SW480 (cell line): ENCODE measurements around the gene FBXO38.
"Not testable (repeated sequence)": the region's sequence is repeated elsewhere in the genome, so short reads cannot be mapped to it uniquely, and the experiment has no call there.

Experiments used
- DNase-seq: peaks from one replicate; pipeline ENCODE4 v3.0.0-alpha.2; 2016; ENCODE audit warnings: low spot score

Gene FBXO38

GRCh38 chr5:148427370-148428042, 43.7 kb downstream of the FBXO38 start:
- no peak for DNase-seq

GRCh38 chr5:148428848-148429247, 45.1 kb downstream of the FBXO38 start:
- no peak for DNase-seq

GRCh38 chr5:148433826-148434225, 50.1 kb downstream of the FBXO38 start:
- DNase-seq: no peak

DNA sequence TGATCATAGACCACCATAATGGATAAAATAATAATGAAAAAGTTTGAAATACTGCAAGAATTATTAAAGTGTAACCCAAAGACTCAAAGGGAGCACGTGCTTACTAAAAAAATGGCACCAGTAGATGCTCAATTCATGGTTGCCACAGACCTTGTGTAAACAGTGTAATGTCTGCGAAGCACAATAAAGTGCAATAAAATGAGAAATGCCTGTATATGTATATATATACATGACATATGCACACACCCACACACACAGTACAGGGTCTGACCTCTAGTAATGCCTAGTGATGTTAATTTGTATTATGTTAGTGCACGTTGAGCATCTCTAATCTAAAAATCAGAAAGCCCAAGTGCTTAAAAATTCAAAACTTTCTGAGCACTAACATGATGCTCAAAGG, 52.3 kb downstream of the FBXO38 start:
- no peak for DNase-seq

DNA sequence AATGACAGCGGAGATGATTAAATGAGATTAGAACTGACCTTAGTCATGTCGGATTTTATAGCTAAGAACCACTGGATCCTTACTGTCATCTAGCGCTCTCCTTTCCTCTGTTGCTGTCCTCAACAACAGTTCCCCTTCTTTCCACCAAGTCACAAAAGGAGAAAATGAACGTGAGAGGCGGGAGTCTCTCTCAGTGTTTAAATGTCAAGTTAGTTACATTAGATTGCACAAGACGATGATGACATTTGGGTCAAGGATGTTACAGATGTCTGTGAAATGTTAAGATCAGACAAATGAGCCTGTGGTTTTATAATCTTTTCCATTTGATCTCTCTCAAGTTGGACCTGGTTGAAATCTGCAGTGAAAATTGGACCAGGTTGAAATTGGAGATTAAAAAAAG, 53.5 kb downstream of the FBXO38 start:
- DNase-seq: no peak

DNA sequence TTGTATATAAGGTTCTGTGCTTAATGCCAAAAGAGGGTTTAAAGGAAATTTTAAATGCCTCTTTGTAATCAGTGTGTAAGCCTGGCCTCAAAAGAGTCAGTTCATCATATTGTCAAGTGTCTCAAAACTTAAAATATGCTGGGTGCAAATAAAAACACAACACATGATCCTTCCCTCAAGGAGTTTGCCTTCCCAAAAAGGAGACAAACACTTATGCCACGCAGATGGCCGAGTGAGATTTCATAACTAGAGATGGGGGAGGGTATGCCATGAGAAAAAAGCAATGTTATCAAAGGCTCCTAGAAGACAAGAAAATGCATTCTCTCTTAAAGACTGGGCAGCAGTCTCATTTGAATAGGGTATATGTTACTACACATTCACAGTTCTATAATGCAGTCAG, 55.2 kb downstream of the FBXO38 start:
- DNase-seq: no peak

DNA sequence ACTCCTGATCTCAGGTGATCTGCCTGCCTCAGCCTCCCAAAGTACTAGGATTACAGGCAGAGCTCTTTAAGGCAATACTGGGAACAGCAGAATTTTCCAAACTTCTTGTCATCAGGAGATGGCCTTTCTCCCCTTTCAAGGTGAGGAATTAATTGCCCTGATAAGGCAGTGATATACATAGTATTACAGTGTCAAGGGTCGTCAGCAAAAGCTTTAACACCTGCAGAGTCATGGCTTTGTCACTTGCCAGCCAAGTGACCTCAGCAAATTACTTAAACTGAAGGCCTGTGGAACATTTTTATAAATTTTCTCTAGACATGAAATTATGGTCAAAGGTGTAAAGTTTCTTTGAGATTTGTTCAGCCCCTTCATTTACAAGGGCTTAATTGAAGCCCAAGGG, 59.5 kb downstream of the FBXO38 start:
- no peak for DNase-seq

DNA sequence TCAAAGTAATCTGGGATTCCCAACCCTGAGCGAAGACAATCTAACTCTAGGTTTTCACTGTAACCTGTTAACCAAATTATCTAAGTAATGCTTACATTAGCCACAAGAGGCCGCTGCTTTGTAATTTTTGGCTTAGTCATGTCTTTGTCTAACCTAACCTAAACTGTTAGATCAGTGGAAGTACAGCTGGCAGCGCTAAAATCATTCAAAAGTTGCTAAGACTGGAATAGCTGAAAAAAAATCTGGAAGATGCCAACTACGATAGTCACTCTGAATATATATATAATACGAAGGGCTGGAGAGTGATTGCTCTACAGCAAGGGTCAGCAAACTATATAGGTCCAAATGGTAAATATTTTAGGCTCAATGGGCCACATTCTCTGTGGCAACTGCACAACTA, 60.2 kb downstream of the FBXO38 start:
- peak; percentile 48 for DNase-seq

DNA sequence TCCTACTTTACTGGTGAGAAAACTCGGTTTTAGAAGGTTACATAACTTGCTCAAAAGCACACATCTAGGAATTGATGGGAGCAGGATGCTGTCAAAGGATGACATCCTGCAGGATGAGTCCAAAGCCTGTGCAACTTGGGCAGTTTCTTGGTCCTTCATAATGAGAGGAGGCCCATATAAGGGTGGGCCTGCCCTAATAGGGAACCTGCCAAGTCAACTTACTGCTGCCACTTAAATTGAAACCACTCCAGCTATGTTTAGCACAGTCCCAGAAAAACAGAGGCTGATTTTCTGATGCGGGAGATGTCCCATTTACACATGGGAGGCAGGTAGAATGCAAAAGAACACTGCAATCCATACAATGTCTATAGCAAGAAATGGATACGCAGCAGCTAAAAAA, 61.8 kb downstream of the FBXO38 start:
- no peak for DNase-seq

- no peak for DNase-seq
Observed at GRCh38 chr5:148446611-148447010, 62.9 kb downstream of the FBXO38 start.

DNA sequence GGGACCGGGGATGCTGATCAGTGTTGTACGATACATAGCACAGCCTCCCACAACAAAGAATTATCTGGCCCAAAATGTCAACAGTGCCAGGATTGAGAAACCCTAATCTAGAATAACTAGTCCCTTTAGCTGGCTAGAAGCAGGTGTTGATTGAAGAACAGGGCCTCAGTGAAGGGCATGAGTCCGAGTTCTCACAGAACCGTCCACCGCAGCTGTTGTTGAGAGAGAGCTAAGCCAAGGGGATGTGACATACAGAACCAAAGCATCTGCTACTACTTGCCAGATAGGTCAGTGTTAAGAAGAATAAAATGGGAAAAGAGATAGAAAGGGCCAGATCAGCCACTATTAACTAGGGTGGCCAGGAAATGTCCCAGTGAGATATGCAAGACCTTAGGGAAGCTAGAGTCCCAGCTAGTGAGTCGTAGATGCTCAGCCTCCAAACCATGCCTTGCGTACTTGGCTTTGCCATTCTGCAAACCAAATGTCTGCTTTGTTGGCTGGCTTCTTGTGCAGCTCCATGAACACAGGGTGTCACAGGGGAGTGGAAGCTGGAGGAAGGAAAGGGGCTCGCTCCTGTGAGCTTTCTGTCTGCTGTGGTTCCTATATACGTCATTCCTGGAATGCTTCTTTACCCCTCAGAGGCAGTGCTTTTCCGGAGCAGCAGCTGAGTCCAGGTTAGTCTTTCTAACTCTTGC, 68.9 kb downstream of the FBXO38 start:
- DNase-seq: no peak

DNA sequence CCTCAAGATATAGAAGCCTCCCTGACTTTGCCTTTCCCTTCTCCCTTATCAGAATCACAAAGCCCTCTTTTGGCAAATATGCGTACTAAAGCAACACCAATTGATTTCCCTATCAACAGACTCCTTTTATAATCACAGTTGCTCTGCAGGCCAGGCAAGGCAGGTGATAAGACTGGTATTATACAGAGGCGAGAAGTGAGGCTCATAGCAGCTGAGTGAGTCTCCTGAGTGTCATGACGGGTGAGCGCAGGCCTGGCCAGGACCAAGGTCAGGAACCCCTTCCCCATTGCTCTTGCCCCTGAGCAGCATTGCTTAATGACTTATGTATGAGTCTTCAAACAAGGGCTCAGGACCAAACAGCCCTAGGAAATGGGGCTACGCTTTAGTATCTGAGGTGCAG, 70.8 kb downstream of the FBXO38 start:
- no peak for DNase-seq

DNA sequence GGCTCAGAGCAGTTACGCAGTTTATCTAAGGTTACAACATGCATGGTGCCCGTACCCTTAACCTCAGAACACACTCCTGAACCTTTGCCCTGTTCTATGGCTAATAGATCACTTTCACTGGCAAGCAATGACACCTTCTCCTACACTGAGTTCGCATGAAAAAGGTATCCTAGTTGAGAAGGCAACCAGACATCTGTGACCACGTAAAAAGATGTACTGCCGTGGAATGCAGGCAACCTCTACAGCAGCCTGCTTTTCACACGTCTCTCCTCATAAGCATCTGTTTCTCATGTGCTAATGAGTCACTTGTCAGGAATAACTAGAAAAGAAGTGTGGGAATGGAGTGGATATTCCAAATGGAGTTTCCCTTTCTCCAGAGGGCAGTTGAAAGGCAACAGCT, 71.4 kb downstream of the FBXO38 start:
- no peak for DNase-seq

DNA sequence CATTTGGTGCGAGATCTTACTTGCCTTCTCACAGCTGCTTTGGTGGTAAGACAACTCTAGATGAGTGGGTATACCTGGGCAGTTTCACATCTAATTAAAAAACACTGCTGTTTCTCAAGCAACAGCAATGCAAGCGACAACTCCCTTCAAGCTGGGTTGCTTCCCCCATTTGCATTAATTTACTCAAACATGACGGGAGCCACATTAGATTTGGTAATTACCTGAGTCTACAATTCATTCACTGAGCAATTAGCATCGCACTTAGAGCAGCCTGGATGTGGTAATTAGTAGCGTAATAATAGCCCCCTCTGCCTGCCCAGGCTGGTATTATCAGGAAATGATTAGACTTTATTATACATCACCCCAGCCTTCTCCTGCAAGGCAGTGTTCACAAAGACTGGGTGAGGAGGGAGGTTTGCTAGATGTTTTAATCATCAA, 73.4 kb downstream of the FBXO38 start:
- peak; percentile 16 for DNase-seq

GRCh38 chr5:148458036-148458888, 74.5 kb downstream of the FBXO38 start:
- DNase-seq: no peak

DNA sequence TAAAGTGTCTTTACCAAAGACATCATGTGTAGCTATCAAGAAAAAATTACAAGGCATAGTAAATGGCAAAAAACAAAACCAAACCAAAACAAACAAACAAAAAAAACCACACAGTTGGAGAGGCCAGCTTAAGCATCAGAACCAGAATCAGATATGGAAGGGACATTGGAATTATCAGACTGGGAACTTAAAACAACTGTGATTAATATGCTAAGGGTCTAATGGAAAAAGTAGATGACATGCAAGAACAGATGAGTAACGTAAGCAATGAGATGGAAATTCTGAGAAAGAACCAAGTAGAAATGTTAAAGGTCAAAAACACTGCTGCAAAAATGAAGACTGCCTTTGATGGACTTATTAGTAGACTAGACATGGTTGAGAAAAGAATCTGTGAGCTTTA, 75.9 kb downstream of the FBXO38 start:
- no peak for DNase-seq

GRCh38 chr5:148465381-148466235, 81.8 kb downstream of the FBXO38 start:
- no peak for DNase-seq

GRCh38 chr5:148466236-148466580, 82.5 kb downstream of the FBXO38 start:
- DNase-seq: no peak

DNA sequence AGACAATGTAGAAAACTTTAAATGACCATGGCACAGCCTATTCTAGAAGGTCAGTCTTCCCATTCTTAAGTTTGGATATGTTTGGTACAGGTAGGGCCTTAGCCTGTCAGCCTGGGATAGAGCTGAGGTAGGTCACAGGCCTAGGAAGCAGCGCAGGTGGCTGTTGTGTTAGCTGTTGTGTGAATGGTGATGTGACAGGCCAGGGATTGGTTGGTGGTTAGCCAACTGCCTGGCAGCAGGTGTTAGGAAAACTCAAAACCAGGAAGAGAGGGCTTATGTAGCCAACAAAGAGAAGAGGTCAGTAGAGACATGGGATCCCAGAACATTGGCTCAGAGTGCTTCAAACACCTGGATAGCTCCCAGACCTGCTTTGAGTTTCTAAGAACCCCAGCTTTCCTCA, 84.2 kb downstream of the FBXO38 start:
- DNase-seq: no peak

DNA sequence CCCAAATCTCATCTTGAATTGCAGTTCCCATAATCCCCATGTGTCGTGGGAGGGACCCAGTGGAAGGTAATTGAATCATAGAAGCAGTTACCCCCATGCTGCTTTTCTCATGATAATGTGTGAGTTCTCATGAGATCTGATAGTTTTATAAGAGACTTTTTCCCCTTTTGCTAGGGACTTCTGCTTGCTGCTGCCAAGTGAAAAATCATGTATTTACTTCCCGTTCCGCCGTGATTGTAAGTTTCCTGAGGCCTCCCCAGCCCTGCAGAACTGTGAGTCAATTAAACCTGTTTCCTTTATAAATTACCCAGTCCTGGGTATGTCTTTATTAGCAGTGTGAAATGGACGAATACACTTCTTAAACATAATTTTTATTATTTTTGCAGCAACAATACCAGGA, 85.0 kb downstream of the FBXO38 start:
- DNase-seq: not testable (repeated sequence)

GRCh38 chr5:148469501-148469935, 85.8 kb downstream of the FBXO38 start:
- DNase-seq: no peak

- no peak for DNase-seq
Observed at GRCh38 chr5:148471379-148471778, 87.6 kb downstream of the FBXO38 start.
